Right cardiac atrium (tissue), 5 donors: ENCODE results near the gene CCNA2. TPM values are rescaled to one million over a fixed set of nuclear protein-coding genes. Genes with fewer than 3 reads are reported as not detected.

Experiments
- ATAC-seq, 2 donors: fragments of 200-7000 bp; cut with Tn5 transposase; one replicate each; pipeline versions ENCODE4 v1.8.0 to v1.9.1; 2020; ENCODE audit warnings: moderate library complexity in 2 of 2, mild to moderate bottlenecking in 1 of 2
- DNase-seq, 3 donors: peaks; one replicate each; pipeline ENCODE4 v3.0.0-alpha.2; 2020
- H3K27ac ChIP-seq: one replicate; pipeline ENCODE4 v1.5.1; 2013; ENCODE audit warnings: mild to moderate bottlenecking, low read length, control low read depth, moderate library complexity
- H3K27me3 ChIP-seq: one replicate; pipeline ENCODE4 v1.6.1; 2013; ENCODE audit not compliant: control insufficient read depth, insufficient read depth
- H3K4me1 ChIP-seq: one replicate; pipeline ENCODE4 v1.6.1; 2013; ENCODE audit warnings: low read length; ENCODE audit not compliant: control insufficient read depth, insufficient read depth
- H3K4me3 ChIP-seq: one replicate; pipeline ENCODE4 v1.5.1; 2013; ENCODE audit warnings: low read length, control low read depth
- H3K9me3 ChIP-seq: one replicate; pipeline ENCODE4 v1.6.1; 2013; ENCODE audit warnings: low read length; ENCODE audit not compliant: control insufficient read depth
- WGBS: extraction: QIAGEN DNeasy Blood & Tissue Kit; methylation state at CpG from one replicate; pipeline ENCODE4 v1.1.7; 2013; 5-methylcytosine and 5-hydroxymethylcytosine counted together
- intact Hi-C, 4 donors: fragments of 100-400 bp; cut with DNase I; formaldehyde crosslinking; loops; one replicate each; pipeline versions ENCODE4 v1.11.0 to v1.14.0; 2022 to 2023
- polyA plus RNA-seq: library from polyadenylated mRNA; stranded (reverse); fragments of 200-250 nt; gene quantifications from one replicate; pipeline ENCODE4 v1.2.3, GENCODE V29; 2013
- total RNA-seq, 4 donors: library from RNA; stranded (reverse); fragmentation: NEBNext Ultra II Directional; extraction: Animal tissue kit (Norgen Biotek cat#: 25700); gene quantifications; one replicate each; pipeline ENCODE4 v1.2.1, GENCODE V29; 2021
- donor health status: healthy with polysubstance abuse.
- donor health status: DM: no; HTN: yes; CAD: no.
- donor health status: DM: no; HTN: no; CAD: no.
- donor health status: DM: no; HTN: yes; CAD: no; lungs with severe emphysema.
- donor health status: DM: yes; HTN: yes; CAD: no.

Gene CCNA2
- total and polyA plus RNA-seq, 5 donors = 0.36 to 1.7 (median 0.59) TPM

DNA sequence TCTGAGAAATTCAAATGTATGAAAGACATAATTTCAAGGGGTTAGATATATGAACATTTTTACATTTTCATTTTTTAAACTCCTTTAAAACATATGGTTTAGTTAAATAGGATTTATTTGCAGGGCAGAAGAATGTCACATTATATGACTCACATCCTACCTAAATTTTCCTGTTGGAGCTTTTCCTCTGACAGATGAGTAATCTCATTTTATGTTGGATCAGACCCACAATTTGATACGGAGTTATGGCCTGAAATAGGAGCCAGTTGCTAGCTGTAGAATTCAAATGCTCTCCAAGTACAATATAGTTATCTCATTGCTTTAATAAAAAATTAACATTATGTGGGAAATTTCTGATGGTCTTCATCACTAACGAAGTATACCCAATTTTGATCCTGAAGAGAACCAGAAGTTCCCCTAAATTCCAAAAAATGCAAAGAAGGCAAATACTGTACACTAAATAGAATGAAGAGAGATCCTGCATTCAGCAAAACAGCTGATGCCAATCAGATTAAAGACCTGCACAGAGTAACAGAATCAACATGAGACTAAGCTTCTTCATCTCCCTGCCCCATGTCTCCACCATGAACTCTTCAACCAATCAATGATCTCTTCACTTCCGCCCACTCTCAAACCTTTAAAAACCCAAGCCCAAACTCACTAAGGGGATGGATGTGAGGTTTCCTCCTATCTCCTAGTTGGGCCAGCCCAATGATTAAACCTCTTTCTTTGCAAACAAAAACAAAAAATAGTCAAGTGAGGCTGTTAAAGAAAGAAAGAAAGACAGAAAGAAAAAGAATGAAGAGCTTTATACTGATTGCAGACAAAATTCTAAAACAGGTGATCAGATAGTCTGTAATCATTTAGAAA is 33.5 kb downstream of the CCNA2 start:
- DNase-seq (no peak), ATAC-seq (no peak)
- H3K4me1 ChIP-seq = peaks cover 4% of the 10 kb centered on the region
- H3K27ac ChIP-seq = no peak overlapping the region
- H3K9me3 ChIP-seq = no peaks in the 10 kb centered on the region
- H3K4me3 ChIP-seq = no peak overlapping the region
- intact Hi-C loops = no loop called here
- H3K27me3 ChIP-seq = peaks cover 2% of the 10 kb centered on the region
- WGBS = 50% methylated on average over 3 of the region's 3 CpGs

DNA sequence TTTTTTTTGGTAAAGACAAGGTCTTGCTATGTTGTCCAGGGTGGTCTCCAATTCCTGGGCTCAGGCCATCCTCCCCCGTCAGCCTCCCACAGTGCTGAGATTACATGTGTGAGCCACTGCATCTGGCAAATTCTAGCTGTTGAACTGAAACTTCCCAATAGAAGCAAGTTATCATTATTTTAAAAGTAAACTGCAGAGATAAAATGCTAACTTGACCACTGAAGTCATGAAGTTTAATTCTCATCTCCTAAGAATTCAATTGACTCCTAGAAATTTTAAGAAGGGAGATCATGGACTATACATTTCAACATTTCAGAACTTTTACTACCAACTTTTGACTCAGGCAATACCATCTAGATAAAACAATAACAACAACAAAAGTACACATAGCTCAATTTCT is 34.2 kb downstream of the CCNA2 start:
- Histone ChIP-seq H3K4me1 (peaks cover 4% of the 10 kb centered on the region), H3K27ac (no peak overlapping the region), H3K4me3 (no peak overlapping the region), H3K27me3 (peaks cover 2% of the 10 kb centered on the region), H3K9me3 (no peaks in the 10 kb centered on the region)
- WGBS = 67% methylated on average over 1 of the region's 1 CpG
- ATAC-seq (no peak), DNase-seq (no peak)
- intact Hi-C loops = no loop called here

DNA sequence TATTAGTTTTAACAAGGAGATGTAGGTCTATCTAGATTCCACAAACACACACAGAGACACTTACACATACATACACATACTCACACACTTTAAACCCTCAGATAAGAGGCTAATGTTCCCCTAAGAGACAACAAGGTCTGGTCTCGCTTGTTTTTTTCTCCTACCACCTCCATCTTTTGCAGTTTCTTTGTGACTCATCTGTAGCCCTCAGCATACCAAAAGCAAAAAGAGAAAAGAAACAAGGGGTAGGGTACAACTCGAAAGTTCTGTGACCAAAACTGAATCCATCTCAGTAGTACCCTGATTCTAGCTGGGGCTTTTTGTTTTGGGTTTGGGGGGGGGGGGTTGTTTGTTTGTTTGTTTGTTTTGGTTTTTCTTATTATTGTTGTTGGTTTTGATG is 34.8 kb downstream of the CCNA2 start:
- Histone ChIP-seq H3K4me1 (peaks cover 4% of the 10 kb centered on the region), H3K27ac (no peak overlapping the region), H3K27me3 (peaks cover 2% of the 10 kb centered on the region), H3K9me3 (no peaks in the 10 kb centered on the region), H3K4me3 (no peak overlapping the region)
- DNase-seq (no peak), ATAC-seq (no peak)
- WGBS = 90% methylated on average over 2 of the region's 2 CpGs
- intact Hi-C loops = no loop called here

GRCh38 chr4:121786221-121786620 is 37.5 kb downstream of the CCNA2 start:
- no peak overlapping the region for H3K27ac ChIP-seq
- intact Hi-C loops = no loop called here
- 81% methylated on average over 2 of the region's 2 CpGs for WGBS

DNA sequence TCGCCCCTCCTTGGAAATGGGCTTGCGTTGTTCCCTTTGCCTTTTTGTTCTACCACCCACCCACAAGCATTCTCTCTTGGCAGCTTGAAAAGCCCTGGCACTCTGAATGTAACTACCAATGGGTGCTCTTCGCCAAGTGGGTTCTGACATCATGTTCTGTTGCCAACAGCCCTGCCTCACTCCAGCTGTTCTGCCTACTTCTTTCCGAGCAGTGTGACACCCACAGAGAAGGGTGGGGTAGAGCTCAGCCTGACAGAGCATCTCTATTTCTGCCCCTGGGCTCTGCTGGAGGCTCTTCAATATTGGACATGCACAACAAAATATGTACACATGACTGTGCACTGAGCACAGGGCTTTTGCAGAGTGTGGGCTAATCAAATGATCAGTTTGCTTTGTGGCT is 38.2 kb downstream of the CCNA2 start:
- intact Hi-C loops = no loop called here
- Histone ChIP-seq H3K9me3 (no peaks in the 10 kb centered on the region), H3K27ac (peak overlapping the region; percentile 58), H3K4me1 (peaks cover 4% of the 10 kb centered on the region), H3K27me3 (no peaks in the 10 kb centered on the region), H3K4me3 (no peak overlapping the region)
- DNase-seq = no peak
- peak; percentile 33 to 41 for ATAC-seq
- WGBS = 57% methylated on average over 4 of the region's 4 CpGs

More at GRCh38 chr4:121786221-121786620, 37.5 kb downstream of the CCNA2 start:
- H3K4me1 ChIP-seq = peaks cover 4% of the 10 kb centered on the region
- no peak for ATAC-seq
- no peak for DNase-seq
- no peaks in the 10 kb centered on the region for H3K27me3 ChIP-seq
- no peaks in the 10 kb centered on the region for H3K9me3 ChIP-seq
- H3K4me3 ChIP-seq = no peak overlapping the region

GRCh38 chr4:121784975-121785374 is 38.7 kb downstream of the CCNA2 start:
- no peaks in the 10 kb centered on the region for H3K9me3 ChIP-seq
- no peak overlapping the region for H3K4me3 ChIP-seq
- ATAC-seq (peak; percentile 40 to 62), DNase-seq (no peak)
- intact Hi-C loops = no loop called here
- WGBS = 16% methylated on average over 2 of the region's 2 CpGs
- H3K27me3 ChIP-seq = no peaks in the 10 kb centered on the region
- H3K4me1 ChIP-seq = peaks cover 4% of the 10 kb centered on the region
- H3K27ac ChIP-seq = peak overlapping the region; percentile 58

GRCh38 chr4:121784401-121784800 is 39.3 kb downstream of the CCNA2 start:
- no peak overlapping the region for H3K27ac ChIP-seq
- H3K4me3 ChIP-seq = no peak overlapping the region
- no peak for DNase-seq
- no peak for ATAC-seq
- WGBS = 95% methylated on average over 1 of the region's 1 CpG
- H3K9me3 ChIP-seq = no peaks in the 10 kb centered on the region
- H3K4me1 ChIP-seq = peaks cover 4% of the 10 kb centered on the region
- no peaks in the 10 kb centered on the region for H3K27me3 ChIP-seq
- intact Hi-C loops = no loop called here

DNA sequence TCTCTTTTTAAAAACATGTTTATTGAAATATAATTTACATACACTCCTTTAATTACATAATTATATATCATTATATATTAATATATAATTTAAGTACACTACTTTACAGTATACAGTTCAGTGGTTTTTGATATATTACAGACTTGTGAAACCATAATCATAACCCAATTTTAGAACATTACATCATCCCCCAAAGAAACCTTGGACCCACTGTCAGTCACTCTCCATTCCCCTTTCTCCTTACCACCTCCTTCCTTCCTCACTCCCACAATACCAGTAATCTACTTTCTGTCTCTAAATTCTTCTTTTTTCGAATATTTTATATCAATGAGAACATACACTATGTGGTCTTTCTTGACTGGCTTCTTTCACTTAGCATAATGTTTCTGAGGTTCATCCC is 40.5 kb downstream of the CCNA2 start:
- no peaks in the 10 kb centered on the region for H3K9me3 ChIP-seq
- 64% methylated on average over 1 of the region's 1 CpG for WGBS
- ATAC-seq = no peak
- H3K27me3 ChIP-seq = no peaks in the 10 kb centered on the region
- H3K4me1 ChIP-seq = peaks cover 4% of the 10 kb centered on the region
- H3K27ac ChIP-seq = no peak overlapping the region
- H3K4me3 ChIP-seq = no peak overlapping the region
- intact Hi-C loops = no loop called here
- no peak for DNase-seq

DNA sequence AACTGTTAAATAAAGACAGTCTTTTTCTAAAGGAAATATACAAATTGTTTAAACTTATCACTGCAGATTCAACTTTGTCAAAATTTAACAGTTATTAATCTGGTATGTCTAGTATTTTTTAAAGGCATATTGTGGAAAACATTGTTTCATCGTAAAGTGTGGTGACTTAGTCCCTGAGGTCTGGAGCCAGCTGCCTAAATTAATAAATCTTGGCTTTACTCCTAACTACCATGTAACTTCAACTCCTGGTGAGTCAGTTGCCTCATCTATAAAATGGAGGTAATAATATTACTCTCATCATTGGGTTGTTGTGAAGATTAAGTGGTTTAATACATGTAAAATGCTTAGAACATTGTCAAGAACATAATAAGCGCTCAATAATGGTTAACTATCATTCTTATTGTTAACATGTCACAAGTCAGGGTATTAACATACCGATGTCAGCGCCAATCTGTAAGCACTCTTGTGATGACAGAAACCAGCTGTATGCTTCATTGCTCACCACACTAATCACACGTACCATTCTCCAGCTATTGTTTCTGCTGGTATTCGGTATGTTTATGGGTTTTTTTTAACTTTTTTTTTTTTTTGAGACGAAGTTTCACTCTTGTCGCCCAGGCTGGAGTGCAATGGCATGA is 44.6 kb downstream of the CCNA2 start:
- intact Hi-C loops = no loop called here
- H3K4me3 ChIP-seq = no peak overlapping the region
- no peaks in the 10 kb centered on the region for H3K9me3 ChIP-seq
- no peaks in the 10 kb centered on the region for H3K27me3 ChIP-seq
- DNase-seq (no peak), ATAC-seq (no peak)
- H3K4me1 ChIP-seq = no peaks in the 10 kb centered on the region
- H3K27ac ChIP-seq = no peak overlapping the region
- WGBS = 54% methylated on average over 8 of the region's 8 CpGs

DNA sequence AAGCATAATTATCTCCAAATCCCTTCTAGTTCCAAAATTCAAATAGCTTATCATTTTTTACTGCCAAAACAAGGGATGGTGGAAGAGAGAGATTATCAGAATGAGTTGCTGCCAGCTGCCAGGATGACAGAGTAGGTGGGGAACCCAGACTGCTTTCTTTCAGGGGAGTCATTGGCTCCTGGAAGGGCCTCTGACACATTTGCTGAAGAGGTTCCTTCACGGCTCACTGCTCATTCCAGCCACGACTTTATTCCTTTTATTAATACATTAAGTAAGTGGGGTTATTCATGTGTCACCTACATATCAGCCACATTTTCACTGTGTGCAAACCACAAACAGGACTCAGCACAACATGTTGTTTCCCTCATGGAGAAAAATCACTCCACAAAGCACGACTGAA is 46.1 kb downstream of the CCNA2 start:
- Histone ChIP-seq H3K4me1 (peaks cover 2% of the 10 kb centered on the region), H3K27ac (no peak overlapping the region), H3K27me3 (no peaks in the 10 kb centered on the region), H3K4me3 (no peak overlapping the region), H3K9me3 (no peaks in the 10 kb centered on the region)
- ATAC-seq = no peak
- intact Hi-C loops = no loop called here
- no peak for DNase-seq
- WGBS = 41% methylated on average over 3 of the region's 3 CpGs

GRCh38 chr4:121776610-121777401 is 46.9 kb downstream of the CCNA2 start:
- H3K9me3 ChIP-seq = no peaks in the 10 kb centered on the region
- WGBS = 86% methylated on average over 6 of the region's 6 CpGs
- intact Hi-C loops = no loop called here
- no peak overlapping the region for H3K27ac ChIP-seq
- H3K4me1 ChIP-seq = peaks cover 2% of the 10 kb centered on the region
- H3K4me3 ChIP-seq = no peak overlapping the region
- H3K27me3 ChIP-seq = no peaks in the 10 kb centered on the region
- ATAC-seq = no peak
- no peak for DNase-seq
